GM13976 (cell line): Measurements from ENCODE around the gene LRMDA.

Experiments
- DNase-seq: peaks from one replicate; pipeline ENCODE4 v3.0.0; 2012; ENCODE audit warnings: low spot score
- in situ Hi-C: fragments of 300-500 bp; cut with MboI; formaldehyde crosslinking; loops from one replicate; pipeline ENCODE4 v1.12.0; 2022; ENCODE audit warnings: low sequenced_read_pairs, mixed read lengths, inconsistent platforms; ENCODE audit not compliant: unreplicated experiment
- TF ChIP-seq, protein P1 (sequence below): IDR thresholded peaks from 2 replicates; pipeline ENCODE4 v1.5.1; 2012; ENCODE audit warnings: borderline replicate concordance, mild to moderate bottlenecking; ENCODE audit not compliant: insufficient read depth; ENCODE audit errors: extremely low read depth, missing control alignments, control extremely low read depth

Gene LRMDA

GRCh38 chr10:75640803-75641202 is 209.4 kb downstream of the LRMDA start:
- TF ChIP-seq, protein P1, sequence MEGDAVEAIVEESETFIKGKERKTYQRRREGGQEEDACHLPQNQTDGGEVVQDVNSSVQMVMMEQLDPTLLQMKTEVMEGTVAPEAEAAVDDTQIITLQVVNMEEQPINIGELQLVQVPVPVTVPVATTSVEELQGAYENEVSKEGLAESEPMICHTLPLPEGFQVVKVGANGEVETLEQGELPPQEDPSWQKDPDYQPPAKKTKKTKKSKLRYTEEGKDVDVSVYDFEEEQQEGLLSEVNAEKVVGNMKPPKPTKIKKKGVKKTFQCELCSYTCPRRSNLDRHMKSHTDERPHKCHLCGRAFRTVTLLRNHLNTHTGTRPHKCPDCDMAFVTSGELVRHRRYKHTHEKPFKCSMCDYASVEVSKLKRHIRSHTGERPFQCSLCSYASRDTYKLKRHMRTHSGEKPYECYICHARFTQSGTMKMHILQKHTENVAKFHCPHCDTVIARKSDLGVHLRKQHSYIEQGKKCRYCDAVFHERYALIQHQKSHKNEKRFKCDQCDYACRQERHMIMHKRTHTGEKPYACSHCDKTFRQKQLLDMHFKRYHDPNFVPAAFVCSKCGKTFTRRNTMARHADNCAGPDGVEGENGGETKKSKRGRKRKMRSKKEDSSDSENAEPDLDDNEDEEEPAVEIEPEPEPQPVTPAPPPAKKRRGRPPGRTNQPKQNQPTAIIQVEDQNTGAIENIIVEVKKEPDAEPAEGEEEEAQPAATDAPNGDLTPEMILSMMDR: no peak
- in situ Hi-C loops: no loop called here

GRCh38 chr10:75643405-75643804 is 212.0 kb downstream of the LRMDA start:
- in situ Hi-C loops: no loop called here
- TF ChIP-seq, protein P1: no peak

More at GRCh38 chr10:75640803-75641202, 209.4 kb downstream of the LRMDA start:
- DNase-seq: no peak

GRCh38 chr10:75643944-75644692 is 212.7 kb downstream of the LRMDA start:
- DNase-seq: no peak
- in situ Hi-C loops: no loop called here
- TF ChIP-seq, protein P1: no peak

More at GRCh38 chr10:75643405-75643804, 212.0 kb downstream of the LRMDA start:
- no peak for DNase-seq

DNA sequence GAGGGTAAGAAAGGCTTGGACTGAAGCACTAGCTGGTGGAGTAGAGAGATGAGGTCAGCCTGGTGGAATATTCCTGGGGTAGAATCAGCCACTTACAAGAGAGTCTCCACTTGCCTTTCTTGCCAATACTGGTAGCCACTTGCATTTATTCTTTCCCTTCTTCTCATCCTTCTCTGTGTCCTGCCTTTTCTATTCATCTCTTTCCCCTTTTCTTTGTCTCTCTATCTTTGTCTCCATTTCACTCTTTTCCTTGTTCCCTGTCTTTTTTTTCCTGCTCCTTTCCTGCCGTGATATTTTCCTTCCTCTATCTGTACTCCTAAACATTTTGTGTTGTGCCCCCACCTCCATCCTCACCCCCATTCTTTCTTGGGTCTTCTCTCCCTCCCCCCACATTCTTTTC is 214.3 kb downstream of the LRMDA start:
- in situ Hi-C loops: no loop called here
- DNase-seq: no peak
- TF ChIP-seq, protein P1: no peak

GRCh38 chr10:75646218-75646915 is 214.9 kb downstream of the LRMDA start:
- TF ChIP-seq, protein P1: no peak
- in situ Hi-C loops: no loop called here
- DNase-seq: no peak

DNA sequence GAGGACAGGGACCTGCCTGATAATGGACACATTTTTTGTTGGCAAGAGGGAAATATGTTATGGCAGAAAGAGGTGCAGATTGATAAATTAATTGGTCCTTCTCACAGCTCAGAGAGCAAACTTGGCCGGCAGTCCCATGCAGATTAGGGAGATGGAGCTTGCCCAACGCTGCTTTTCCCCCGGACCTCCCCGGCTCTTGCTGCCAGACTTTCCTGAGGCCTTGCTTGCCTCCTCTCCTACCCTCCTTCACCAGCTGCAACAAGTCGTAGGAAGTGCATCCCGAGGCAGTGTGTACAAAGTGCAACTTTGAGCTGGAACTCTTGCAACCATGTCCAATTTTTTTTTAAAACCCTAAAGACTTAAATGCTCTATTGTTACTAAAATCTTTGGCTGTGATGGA is 215.5 kb downstream of the LRMDA start:
- no peak for DNase-seq
- in situ Hi-C loops: no loop called here
- TF ChIP-seq, protein P1: no peak

- TF ChIP-seq, protein P1: no peak
- DNase-seq: no peak
- in situ Hi-C loops: no loop called here
Observed at GRCh38 chr10:75647675-75648074, 216.3 kb downstream of the LRMDA start.
